ENCODE measurements around the gene ZNF200. TPM values are rescaled to one million over a fixed set of nuclear protein-coding genes. Genes with fewer than 3 reads are reported as not detected.

ZNF200 gene
- total RNA-seq (8.0 and 8.1 TPM in 2 replicates), polyA plus RNA-seq (5.1 and 5.9 TPM in 2 replicates), polyA minus RNA-seq (ENCODE audit: low replicate concordance) (3.7 and 5.4 TPM in 2 replicates)
- 4.4 and 4.5 TPM in 2 replicates for polyA plus RNA-seq (2012)

GRCh38 chr16:3234857-3235561 is at the start of gene ZNF200:
TSS of gene ZNF200 (minus strand) at chr16:3235158. CDS start at chr16:3233755, 1,403 bp downstream.
- no peak for TF ChIP-seq CTCF (conservative IDR thresholded peaks at IDR 0.05 in 1 of 2, IDR thresholded peaks at IDR 0.05 in 1 of 2; ENCODE audit: low read depth in 1 of 2, low read length in 2 of 2)
- TF ChIP-seq EZH2 (IDR thresholded peaks at IDR 0.05; ENCODE audit: low read length, missing control alignments), result no peak
- Histone ChIP-seq H3K27me3 (ENCODE audit: control insufficient read depth, insufficient read depth, low read length) (no peaks in the 10 kb centered on the region), H3K27ac (ENCODE audit: insufficient read depth, low read length) (peak within 1 kb of the TSS; percentile 99), H3K4me1 (ENCODE audit: control insufficient read depth, extremely low read depth, insufficient read depth, low read length) (no peaks in the 10 kb centered on the region), H2AFZ (ENCODE audit: low read length) (peak within 1 kb of the TSS; percentile 100), H3K4me3 (replicated peaks in 1 of 4; ENCODE audit: control extremely low read depth in 1 of 4, insufficient read depth in 1 of 4, low read depth in 3 of 4, low read length in 4 of 4) (peak within 1 kb of the TSS; percentile 72 to 99 (median 88)), H3K36me3 (ENCODE audit: control insufficient read depth, insufficient read depth, low read length) (peaks cover 6% of the 10 kb centered on the region), H3K4me2 (ENCODE audit: extremely low read depth, insufficient read depth, low read length) (peak within 1 kb of the TSS; percentile 94), H3K9me3 (ENCODE audit: control insufficient read depth, insufficient read depth, low read depth, low read length) (no peaks in the 10 kb centered on the region), H4K20me1 (ENCODE audit: control insufficient read depth, extremely low read depth, insufficient read depth, low read length) (no peaks in the 10 kb centered on the region), H3K79me2 (ENCODE audit: control insufficient read depth, insufficient read depth, low read length) (peaks cover 13% of the 10 kb centered on the region), H3K9ac (ENCODE audit: insufficient read depth, low read length) (peak within 1 kb of the TSS; percentile 93)
- DNase-seq (ENCODE audit: low read depth in 2 of 2), result peak; percentile 96

GRCh38 chr16:3283543-3284447 is 48.8 kb upstream of the ZNF200 start:
- Histone ChIP-seq H3K4me1 (ENCODE audit: control insufficient read depth, extremely low read depth, insufficient read depth, low read length) (peaks cover 2% of the 10 kb centered on the region), H3K27ac (ENCODE audit: insufficient read depth, low read length) (peak overlapping the region; percentile 98), H2AFZ (ENCODE audit: low read length) (no peak overlapping the region), H4K20me1 (ENCODE audit: control insufficient read depth, extremely low read depth, insufficient read depth, low read length) (no peaks in the 10 kb centered on the region), H3K27me3 (ENCODE audit: control insufficient read depth, insufficient read depth, low read length) (no peaks in the 10 kb centered on the region), H3K9ac (ENCODE audit: insufficient read depth, low read length) (peak overlapping the region; percentile 92), H3K4me3 (replicated peaks in 1 of 4; ENCODE audit: control extremely low read depth in 1 of 4, insufficient read depth in 1 of 4, low read depth in 3 of 4, low read length in 4 of 4) (peak overlapping the region; percentile 79 to 95 (median 88)), H3K79me2 (ENCODE audit: control insufficient read depth, insufficient read depth, low read length) (peaks cover 35% of the 10 kb centered on the region), H3K9me3 (ENCODE audit: control insufficient read depth, insufficient read depth, low read depth, low read length) (peaks cover under 1% of the 10 kb centered on the region), H3K4me2 (ENCODE audit: extremely low read depth, insufficient read depth, low read length) (peak overlapping the region; percentile 96), H3K36me3 (ENCODE audit: control insufficient read depth, insufficient read depth, low read length) (peaks cover 6% of the 10 kb centered on the region)
- DNase-seq (ENCODE audit: low read depth in 2 of 2), result peak in 1 of 2 donors; percentile 7
- no peak for TF ChIP-seq EZH2 (IDR thresholded peaks at IDR 0.05; ENCODE audit: low read length, missing control alignments)
- TF ChIP-seq CTCF (conservative IDR thresholded peaks at IDR 0.05 in 1 of 2, IDR thresholded peaks at IDR 0.05 in 1 of 2; ENCODE audit: low read depth in 1 of 2, low read length in 2 of 2), result no peak
